Heart right ventricle (tissue), 16 donors: ENCODE results near the gene CALR. TPM values are rescaled to one million over a fixed set of nuclear protein-coding genes. Genes with fewer than 3 reads are reported as not detected.
A peak's percentile ranks its signal among the peaks of the same experiment; 100 is the strongest.

Experiments
- ATAC-seq, 8 donors: fragments of 200-7000 bp; cut with Tn5 transposase; one replicate each; pipeline ENCODE4 v1.9.1; 2020; ENCODE audit warnings: mild to moderate bottlenecking in 8 of 8, moderate library complexity in 8 of 8, moderate number of reproducible peaks in 1 of 8
- DNase-seq, 2 donors: peaks; one replicate each; pipeline ENCODE4 v3.0.0-alpha.2; 2020
- H3K27ac ChIP-seq, 10 donors: fragments of 200-600 bp; sonication (generic) in 2 of 10; one replicate each; pipeline versions ENCODE4 v1.5.0 to v1.8.0; 2020 to 2022; ENCODE audit warnings: mild to moderate bottlenecking in 3 of 10
- H3K27me3 ChIP-seq, 7 donors: fragments of 200-600 bp; one replicate each; pipeline ENCODE4 v1.8.0; 2021 to 2022; ENCODE audit warnings: mild to moderate bottlenecking in 2 of 7
- H3K36me3 ChIP-seq, 9 donors: fragments of 200-600 bp; sonication (generic) in 1 of 9; one replicate each; pipeline versions ENCODE4 v1.5.0 to v1.8.0; 2020 to 2022; ENCODE audit warnings: mild to moderate bottlenecking in 2 of 9
- H3K4me1 ChIP-seq, 9 donors: fragments of 200-600 bp; sonication (generic) in 1 of 9; one replicate each; pipeline versions ENCODE4 v1.5.0 to v1.8.0; 2020 to 2022; ENCODE audit warnings: mild to moderate bottlenecking in 4 of 9
- H3K4me3 ChIP-seq, 10 donors: fragments of 200-600 bp; sonication (generic) in 2 of 10; one replicate each; pipeline versions ENCODE4 v1.5.0 to v1.8.0; 2020 to 2022; ENCODE audit warnings: mild to moderate bottlenecking in 7 of 10, moderate library complexity in 2 of 10
- H3K9me3 ChIP-seq, 11 donors: fragments of 200-600 bp in 10 of 11; sonication (generic) in 2 of 11; one replicate each; pipeline versions ENCODE4 v1.5.0 to v1.8.0; 2013 to 2022; ENCODE audit warnings: mild to moderate bottlenecking in 2 of 11, control low read depth in 1 of 11, moderate library complexity in 1 of 11
- CTCF ChIP-seq, 9 donors: fragments of 200-600 bp; sonication (generic) in 2 of 9; IDR thresholded peaks; one replicate each; pipeline versions ENCODE4 v1.5.0 to v1.8.0; 2021 to 2022; ENCODE audit warnings: antibody characterized with exemption in 9 of 9, mild to moderate bottlenecking in 5 of 9, moderate library complexity in 1 of 9
- WGBS, 2 donors: extraction: QIAGEN DNeasy Blood & Tissue Kit; methylation state at CpG; one replicate each; pipeline ENCODE4 v1.1.7; 2013; ENCODE audit warnings: inconsistent platforms in 1 of 2; 5-methylcytosine and 5-hydroxymethylcytosine counted together
- intact Hi-C, 10 donors: fragments of 100-400 bp; cut with DNase I; formaldehyde crosslinking; loops; one replicate each; pipeline versions ENCODE4 v1.11.1 to v1.14.2; 2022
- polyA plus RNA-seq, 2 donors: library from polyadenylated mRNA; stranded (reverse); fragments of 200-250 nt; gene quantifications; one replicate each; pipeline ENCODE4 v1.2.3, GENCODE V29; 2013
- total RNA-seq, 10 donors: library from RNA; stranded (reverse); fragmentation: NEBNext Ultra II Directional in 3 of 10; extraction: Animal tissue kit (Norgen Biotek cat#: 25700) in 3 of 10; gene quantifications; one replicate each; pipeline versions ENCODE4 v1.2.1 to v1.2.4, GENCODE V29; 2021 to 2023
- donor health status: Arrhythmogenic right ventricular cardiomyopathy.
- donor health status: ischemic (EF 13 %, LVEDD 7.1; RV severe dilation, severe dysfunction).
- donor health status: healthy with polysubstance abuse.
- donor health status: DM: no; HTN: yes; CAD: no.
- donor health status: DM: no; HTN: no; CAD: no.
- donor health status: ischemic (EF 25% LVEDD 6.9; RV normal size, moderate dysfunction).
- donor health status: ischemic (EF 25% LVEDD 5.7; RV mildly dilated, moderate dysfunction).
- donor health status: healthy.
- donor health status: DM: yes; HTN: yes; CAD: no.
- donor health status: Ischemic cardiomyopathy.
- donor health status: ischemic (EF 35%, LVEDD 5.7; RV mildly dilated, moderate dysfunction).
- donor health status: nonischemic (EF 11% LVEDD 7.7; RV severe dilation, severe dysfunction).
- donor health status: DM: yes; HTN: yes; CAD: no.
- donor health status: PGD.
- donor health status: ischemic (EF 29% LVEDD 5.4; RV normal size, mild dysfunction).
- donor health status: nonischemic (EF 23%, LVEDD 6.1; RV moderate dilation, normal function).

CALR gene
- total and polyA plus RNA-seq, 12 donors: 197 to 830 (median 348) TPM

- WGBS, 2 donors: 1% methylated on average over 34 of the region's 34 CpGs
- H3K27me3 ChIP-seq: no peaks in the 10 kb centered on the region
- peak; percentile 82 to 93 (median 84) for TF ChIP-seq CTCF (IDR thresholded peaks at IDR 0.05)
- H3K27ac ChIP-seq: peak overlapping the region in 9 of 10 donors; percentile 36 to 73 (median 58)
- peak overlapping the region; percentile 16 to 57 (median 53) for H3K4me3 ChIP-seq
- H3K9me3 ChIP-seq: no peaks in the 10 kb centered on the region
- ATAC-seq (peak; percentile 88 to 94 (median 92)), DNase-seq (peak; percentile 77 to 86)
- no peaks in the 10 kb centered on the region for H3K36me3 ChIP-seq
- peaks cover 0 to 18% (median 7%) of the 10 kb centered on the region in 9 donors for H3K4me1 ChIP-seq
- intact Hi-C loops: loop anchor here in 3 of 10 donors (2.0 to 10.0 kb wide), 2 partner anchors 80 kb away; partner anchors contain the start of genes DNASE2 (in 2 of the 3) and KLF1 (in 2 of the 3)
Measured at GRCh38 chr19:12965017-12965811, 26.8 kb downstream of the CALR start.

GRCh38 chr19:12965812-12966135 is 27.4 kb downstream of the CALR start:
- Histone ChIP-seq H3K36me3 (no peaks in the 10 kb centered on the region), H3K27ac (peak overlapping the region in 9 of 10 donors; percentile 36 to 73 (median 58)), H3K9me3 (no peaks in the 10 kb centered on the region), H3K4me1 (peaks cover 0 to 18% (median 7%) of the 10 kb centered on the region in 9 donors), H3K4me3 (peak overlapping the region in 5 of 10 donors; percentile 53 to 57 (median 55)), H3K27me3 (no peaks in the 10 kb centered on the region)
- no peak for TF ChIP-seq CTCF (IDR thresholded peaks at IDR 0.05)
- DNase-seq (no peak), ATAC-seq (no peak)
- intact Hi-C loops: loop anchor here in 3 of 10 donors (2.0 to 10.0 kb wide), 2 partner anchors 81 kb away; partner anchors contain the start of genes DNASE2 (in 2 of the 3) and KLF1 (in 2 of the 3)
- WGBS, 2 donors: 52 to 54% methylated on average over 8 of the region's 8 CpGs

GRCh38 chr19:12967907-12968306 is 29.5 kb downstream of the CALR start:
- DNase-seq (no peak), ATAC-seq (no peak)
- H3K9me3 ChIP-seq: no peaks in the 10 kb centered on the region
- H3K4me3 ChIP-seq: no peak overlapping the region
- no peak for TF ChIP-seq CTCF (IDR thresholded peaks at IDR 0.05)
- intact Hi-C loops: loop anchor here in 2 of 10 donors (10.0 kb wide), 1 partner anchor 83 kb away; the partner anchor contains the start of genes DNASE2 (in 2 of the 2) and KLF1 (in 2 of the 2)
- H3K4me1 ChIP-seq: peaks cover 0 to 22% (median 7%) of the 10 kb centered on the region in 9 donors
- WGBS, 2 donors: 92 to 94% methylated on average over 5 of the region's 5 CpGs
- H3K27me3 ChIP-seq: no peaks in the 10 kb centered on the region
- no peaks in the 10 kb centered on the region for H3K36me3 ChIP-seq
- no peak overlapping the region for H3K27ac ChIP-seq

- H3K27ac ChIP-seq: peak within 1 kb of the TSS; percentile 56 to 87 (median 80)
- peak; percentile 40 to 82 (median 70) for ATAC-seq
Measured at GRCh38 chr19:12969292-12969988, 31.0 kb downstream of the CALR start, which contains the start of gene DAND5. TSS of gene DAND5 (plus strand) at chr19:12969576. CDS start at chr19:12969661, 85 bp downstream.

More at GRCh38 chr19:12969292-12969988, 31.0 kb downstream of the CALR start, which contains the start of gene DAND5:
- 38 to 44% methylated on average over 14 of the region's 14 CpGs for WGBS, 2 donors
- peak; percentile 63 to 68 for DNase-seq
- TF ChIP-seq CTCF (IDR thresholded peaks at IDR 0.05): no peak
- Histone ChIP-seq H3K4me3 (peak within 1 kb of the TSS in 5 of 10 donors; percentile 15 to 26 (median 17)), H3K9me3 (no peaks in the 10 kb centered on the region), H3K4me1 (peaks cover 0 to 22% (median 7%) of the 10 kb centered on the region in 9 donors), H3K27me3 (no peaks in the 10 kb centered on the region), H3K36me3 (no peaks in the 10 kb centered on the region)
- intact Hi-C loops: loop anchor here in 2 of 10 donors (10.0 kb wide), 1 partner anchor 85 kb away; the partner anchor contains the start of genes DNASE2 (in 2 of the 2) and KLF1 (in 2 of the 2)
